ENCODE data around the gene RNH1.

RNH1 gene

DNA sequence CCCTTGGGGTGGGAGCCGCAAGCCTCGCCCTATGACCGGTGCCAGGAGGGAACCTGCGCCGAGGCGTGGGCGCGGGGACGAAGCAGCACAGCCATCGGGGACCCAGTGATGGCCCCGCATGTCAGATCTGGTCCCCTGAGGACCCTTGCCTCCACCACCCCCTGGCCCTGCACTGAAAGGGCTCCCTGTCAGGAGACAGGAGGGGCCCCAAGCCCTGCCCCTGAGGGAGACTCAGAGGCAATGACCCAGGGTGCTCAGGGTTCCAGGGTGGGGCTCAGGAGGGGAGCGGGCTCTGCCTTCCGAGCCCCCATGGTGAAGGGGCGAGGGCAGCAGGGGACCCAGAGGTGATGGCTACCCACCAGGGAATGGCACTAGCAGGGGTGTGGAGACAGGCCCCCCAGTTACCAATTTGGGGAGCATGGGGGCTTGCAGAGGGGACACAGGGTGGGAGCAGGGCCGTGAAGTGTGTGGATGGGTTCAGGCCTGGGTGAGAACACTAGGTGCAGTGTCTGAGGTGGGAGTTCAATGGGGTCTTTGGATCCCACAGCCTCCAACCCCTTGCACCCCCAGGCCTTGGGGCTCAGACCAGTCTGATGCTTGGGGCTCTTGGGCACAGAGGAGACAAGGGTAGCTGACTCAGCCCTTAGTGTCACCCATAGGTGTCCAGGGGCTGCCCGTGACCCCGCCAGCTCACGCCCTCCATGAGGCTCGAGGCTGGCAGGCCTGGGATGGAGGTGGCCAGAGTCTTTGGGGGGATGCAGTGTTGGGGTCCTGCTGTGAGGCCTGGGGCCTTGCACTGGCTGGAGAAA lies 30.8 kb upstream of the RNH1 start:
- DNase-seq (ENCODE audit: low spot score): no peak

DNA sequence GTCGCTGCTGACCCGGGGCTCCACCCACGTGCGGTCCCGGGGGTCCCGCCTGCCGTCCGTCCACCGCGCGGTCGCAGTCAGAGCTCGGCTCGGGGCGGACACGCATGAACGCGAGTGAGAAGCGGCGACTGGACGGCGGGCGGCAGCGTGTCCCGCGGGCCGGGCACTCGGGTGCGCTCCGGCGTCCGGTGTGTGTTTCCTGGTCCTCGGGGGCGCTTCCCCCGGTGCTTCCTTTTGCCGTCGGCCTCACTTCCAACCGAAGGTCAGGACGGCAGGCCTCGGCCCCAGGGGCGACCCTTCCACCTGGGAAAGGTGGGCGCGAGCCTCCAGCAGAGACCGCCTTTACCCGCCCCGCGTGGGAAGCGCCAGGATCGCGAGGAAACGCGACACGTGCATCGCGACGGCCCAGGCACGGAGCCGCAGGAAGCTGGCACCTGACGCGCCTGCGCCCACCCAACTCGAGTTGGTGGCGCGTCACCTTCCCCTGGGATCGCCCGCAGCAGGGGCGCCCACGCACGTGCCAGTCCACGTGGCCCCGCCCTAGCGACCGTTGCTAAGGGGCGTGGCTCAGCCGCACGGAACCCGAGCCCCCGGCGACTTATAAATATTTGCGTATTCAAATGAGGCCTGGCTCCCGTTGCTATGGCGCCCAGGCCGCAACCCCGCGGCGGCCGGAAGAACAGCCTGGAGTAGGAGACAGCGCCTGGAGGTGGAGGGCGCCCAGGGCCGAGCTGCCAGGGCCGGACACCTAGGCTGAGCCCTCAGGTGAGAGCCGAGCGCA lies 30.0 kb upstream of the RNH1 start, which contains the start of gene LRRC56:
LRRC56 (plus strand) TSS at position 687 of the 781 bp plus-strand sequence. CDS start 3,158 bp downstream, outside the sequence.
- peak; percentile 91 for DNase-seq (ENCODE audit: low spot score)

DNA sequence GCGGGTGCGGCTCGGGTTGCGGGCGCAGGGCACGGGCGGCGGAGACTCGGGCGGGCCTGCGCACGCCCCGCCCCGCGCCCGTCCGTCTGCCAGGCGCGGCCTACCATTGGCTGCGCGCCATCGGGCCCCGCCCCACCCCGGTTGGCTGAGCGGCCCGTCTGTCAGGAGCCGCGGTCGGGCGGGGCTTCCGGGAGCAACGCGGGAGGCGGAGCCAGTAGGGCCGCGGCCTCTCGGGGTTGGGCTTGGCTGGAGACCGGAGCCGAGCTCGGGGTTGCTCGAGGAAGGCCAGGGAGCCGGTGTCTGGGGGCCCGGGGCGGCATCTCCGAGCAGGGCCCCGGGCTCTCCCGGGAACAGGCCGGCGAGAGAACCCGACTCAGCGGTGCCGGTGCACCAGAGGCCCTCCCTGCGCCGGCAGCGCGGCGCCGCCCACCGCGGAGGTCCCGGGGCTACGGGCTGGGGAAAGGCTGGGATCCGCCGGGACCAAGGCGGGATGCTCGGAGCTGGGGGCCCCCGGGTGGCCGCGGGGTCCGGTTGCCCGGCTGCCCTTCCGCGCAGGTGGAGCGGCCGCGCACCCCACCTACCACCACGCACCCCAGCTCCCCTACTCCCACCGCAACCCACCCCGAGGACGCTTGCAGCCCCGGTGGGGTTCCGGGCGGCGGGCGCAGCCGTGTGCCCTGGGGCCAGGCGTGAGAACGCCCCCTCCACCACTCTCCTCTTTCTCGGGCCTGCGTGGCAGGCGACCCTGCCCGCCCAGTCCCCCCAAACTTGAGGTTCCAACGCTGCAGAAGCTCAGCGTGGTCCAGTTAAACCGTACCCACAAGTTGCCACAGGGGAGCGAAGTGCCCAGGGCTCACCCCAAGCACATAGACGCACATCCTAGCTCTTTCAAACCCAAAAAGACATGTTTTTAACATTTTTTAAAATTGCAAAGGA lies 28.7 kb upstream of the RNH1 start, which contains the start of gene HRAS:
HRAS (minus strand) TSS at position 58 of the 936 bp plus-strand sequence.
- peak; percentile 95 for DNase-seq (ENCODE audit: low spot score)

DNA sequence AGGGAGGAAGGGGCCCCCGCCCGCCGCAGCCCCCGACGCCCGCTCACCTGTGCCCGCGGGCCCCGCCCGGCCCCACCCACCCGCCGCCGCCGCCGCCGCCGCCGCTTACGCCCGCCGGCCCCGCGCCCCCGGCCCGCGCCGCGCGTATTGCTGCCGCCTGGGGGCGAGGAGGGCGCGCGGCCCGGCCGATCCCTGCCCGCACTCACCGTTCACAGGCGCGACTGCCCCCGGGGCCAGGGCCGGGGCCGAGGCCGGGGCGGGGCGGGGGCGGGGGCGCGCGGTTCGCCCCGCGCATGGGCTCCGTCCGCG lies 28.1 kb upstream of the RNH1 start:
- DNase-seq (ENCODE audit: low spot score): no peak

DNA sequence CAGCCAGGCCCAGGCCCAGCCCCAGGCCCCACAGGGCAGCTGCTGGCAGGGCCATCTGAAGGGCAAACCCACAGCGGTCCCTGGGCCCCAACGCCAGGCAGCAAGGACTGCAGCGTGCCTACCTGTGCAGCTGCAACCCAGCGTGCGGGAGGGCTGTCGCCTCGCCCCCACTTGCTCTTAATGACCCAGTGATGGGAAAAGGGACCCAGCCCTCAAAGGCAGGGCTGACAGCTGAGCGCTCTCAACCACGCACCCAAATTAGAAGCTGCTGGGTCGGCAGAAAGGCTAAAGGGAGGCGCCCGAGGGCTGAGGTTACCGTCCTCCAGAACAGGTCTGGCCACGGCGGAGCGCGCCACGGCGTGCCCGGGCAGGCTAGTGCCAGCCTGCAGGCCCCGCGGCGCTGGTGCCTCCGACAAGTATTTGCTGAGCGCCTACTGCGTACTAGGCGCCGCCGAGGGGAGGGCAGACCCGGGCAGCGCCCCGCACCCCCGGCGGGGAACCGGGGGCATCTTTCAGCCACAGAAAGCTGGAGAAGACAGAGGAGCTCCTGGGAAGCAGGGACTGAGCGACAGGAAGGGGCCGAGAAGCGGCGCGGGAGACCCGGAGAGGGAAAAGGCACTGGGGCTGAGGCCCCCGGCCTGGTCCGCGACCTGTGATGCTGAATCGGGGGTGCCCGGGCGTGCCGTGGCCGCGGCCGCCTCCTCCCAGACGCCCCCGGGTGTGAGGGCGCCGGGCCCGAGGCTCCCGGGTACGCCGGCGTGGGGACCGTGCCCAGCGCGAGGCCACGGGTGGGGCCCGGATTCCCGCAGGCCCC lies 27.6 kb upstream of the RNH1 start:
- DNase-seq (ENCODE audit: low spot score): peak; percentile 52

DNA sequence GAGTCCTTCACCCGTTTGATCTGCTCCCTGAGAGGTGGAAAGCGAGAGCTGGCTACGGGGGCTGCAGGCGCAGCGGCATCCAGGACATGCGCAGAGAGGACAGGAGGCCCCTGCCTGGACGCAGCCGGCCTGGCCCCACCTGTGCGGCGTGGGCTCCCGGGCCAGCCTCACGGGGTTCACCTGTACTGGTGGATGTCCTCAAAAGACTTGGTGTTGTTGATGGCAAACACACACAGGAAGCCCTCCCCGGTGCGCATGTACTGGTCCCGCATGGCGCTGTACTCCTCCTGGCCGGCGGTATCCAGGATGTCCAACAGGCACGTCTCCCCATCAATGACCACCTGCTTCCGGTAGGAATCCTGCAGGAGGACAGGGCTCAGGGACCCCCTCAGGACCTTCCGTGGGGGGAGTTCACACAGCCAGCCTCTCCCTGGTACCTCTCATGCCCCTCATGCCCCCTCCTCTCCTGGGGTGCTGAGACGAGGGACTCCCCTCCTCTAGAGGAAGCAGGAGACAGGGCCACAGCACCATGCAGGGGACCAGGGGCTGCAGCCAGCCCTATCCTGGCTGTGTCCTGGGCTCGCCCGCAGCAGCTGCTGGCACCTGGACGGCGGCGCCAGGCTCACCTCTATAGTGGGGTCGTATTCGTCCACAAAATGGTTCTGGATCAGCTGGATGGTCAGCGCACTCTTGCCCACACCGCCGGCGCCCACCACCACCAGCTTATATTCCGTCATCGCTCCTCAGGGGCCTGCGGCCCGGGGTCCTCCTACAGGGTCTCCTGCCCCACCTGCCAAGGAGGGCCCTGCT lies 26.7 kb upstream of the RNH1 start:
- DNase-seq (ENCODE audit: low spot score): no peak

DNA sequence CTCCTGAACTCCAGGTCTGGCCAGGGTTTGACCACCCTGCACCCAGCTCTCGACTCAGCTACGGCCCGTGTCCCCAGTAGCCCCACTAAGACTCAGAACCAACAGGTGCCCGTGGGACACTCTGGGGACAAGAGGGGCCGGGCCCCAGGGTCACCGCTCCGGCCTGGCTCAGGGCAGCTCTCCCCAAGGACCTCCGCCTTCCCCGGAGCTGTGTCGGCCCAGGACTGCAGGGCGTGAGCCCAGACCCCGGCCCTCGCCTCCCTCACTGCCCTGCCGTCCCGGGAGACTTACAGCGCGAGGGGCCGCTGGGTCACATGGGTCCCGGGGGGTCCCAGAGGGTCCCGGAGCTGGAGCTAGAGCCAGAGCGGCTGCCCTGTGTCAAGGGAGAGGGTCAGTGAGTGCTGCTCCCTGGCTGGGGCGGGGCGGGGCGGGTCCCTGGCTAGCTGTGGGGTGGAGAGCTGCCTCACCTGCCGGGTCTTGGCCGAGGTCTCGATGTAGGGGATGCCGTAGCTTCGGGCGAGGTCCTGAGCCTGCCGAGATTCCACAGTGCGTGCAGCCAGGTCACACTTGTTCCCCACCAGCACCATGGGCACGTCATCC lies 26.0 kb upstream of the RNH1 start:
- no peak for DNase-seq (ENCODE audit: low spot score)

DNA sequence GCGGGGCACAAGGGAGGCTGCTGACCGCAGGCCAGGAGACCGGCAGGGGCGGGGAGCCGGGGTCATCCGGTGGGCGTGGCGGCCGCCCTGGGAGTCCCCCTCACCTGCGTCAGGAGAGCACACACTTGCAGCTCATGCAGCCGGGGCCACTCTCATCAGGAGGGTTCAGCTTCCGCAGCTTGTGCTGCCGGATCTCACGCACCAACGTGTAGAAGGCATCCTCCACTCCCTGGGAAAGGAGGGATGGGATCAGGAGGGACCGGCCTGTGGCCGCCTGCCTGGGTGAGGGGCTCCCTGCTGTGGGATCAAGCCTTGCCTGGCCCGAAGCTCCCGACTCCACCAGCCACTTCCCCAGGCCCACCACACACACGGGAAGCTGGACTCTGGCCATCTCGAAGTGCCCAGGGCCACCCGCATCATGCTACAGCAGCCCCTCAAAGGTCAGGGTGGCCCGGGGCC lies 25.5 kb upstream of the RNH1 start:
- DNase-seq (ENCODE audit: low spot score): no peak

DNA sequence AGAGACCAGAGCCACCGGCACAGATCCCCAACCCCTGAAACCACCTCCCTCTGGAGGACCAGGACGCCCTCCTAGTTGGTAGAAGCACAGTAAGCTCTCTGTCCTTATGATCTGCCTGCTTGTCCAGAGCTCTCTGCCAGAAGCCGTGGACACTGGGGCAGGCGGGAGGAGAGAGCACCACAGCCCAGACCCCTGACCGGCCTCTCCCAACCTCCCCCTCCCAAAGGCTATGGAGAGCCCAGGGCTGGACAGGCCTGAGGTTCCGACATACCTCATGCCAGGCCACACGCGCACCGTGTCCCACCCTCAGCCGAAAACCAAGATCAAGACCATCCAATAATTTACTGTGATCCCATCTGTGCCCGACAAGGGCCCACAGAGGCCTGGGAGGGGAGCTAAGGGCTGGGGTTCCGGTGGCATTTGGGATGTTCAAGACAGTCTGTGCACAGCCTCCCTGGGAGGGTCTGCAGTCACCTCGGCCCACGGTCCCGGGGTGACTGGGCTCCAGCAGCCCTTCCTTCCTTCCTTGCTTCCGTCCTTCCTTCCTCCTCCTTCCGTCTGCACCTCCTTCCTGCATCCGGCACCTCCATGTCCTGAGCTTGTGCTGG lies 25.0 kb upstream of the RNH1 start:
- no peak for DNase-seq (ENCODE audit: low spot score)

DNA sequence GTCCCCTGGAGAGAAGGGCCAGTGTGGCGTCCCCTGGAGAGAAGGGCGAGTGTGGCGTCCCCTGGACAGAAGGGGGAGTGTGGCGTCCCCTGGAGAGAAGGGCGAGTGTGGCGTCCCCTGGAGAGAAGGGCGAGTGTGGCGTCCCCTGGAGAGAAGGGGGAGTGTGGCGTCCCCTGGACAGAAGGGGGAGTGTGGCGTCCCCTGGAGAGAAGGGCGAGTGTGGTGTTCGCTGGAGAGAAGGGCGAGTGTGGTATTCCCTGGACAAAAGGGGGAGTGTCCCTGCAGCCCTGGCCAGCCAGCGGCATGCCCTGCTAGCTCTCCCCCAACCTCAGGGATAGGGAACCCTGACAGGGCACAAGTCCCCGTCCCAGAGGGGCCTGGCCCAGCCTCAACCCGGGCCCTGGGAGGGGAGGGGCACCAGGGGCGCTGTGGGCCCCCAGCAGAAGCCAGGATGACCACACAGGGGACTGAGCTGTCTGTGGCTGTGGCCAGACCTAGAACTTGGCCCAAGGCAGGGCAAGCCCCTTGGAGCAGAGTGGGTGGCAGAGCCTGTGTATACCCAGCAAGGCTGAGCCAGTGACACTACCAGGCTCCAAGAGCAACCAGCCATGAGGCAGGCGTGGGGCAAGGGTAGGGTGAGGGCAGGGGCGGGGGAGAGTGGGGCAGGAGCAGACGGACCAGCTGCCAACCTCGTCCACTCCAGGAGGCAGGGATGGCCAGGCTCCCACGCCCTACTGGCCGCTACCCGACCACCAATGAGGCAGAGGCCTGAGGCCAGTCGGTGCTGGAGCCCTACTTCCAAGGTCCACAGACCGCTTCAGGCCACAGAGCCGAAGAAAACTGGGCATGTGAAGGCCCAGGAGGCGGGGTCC lies 24.2 kb upstream of the RNH1 start:
- no peak for DNase-seq (ENCODE audit: low spot score)

DNA sequence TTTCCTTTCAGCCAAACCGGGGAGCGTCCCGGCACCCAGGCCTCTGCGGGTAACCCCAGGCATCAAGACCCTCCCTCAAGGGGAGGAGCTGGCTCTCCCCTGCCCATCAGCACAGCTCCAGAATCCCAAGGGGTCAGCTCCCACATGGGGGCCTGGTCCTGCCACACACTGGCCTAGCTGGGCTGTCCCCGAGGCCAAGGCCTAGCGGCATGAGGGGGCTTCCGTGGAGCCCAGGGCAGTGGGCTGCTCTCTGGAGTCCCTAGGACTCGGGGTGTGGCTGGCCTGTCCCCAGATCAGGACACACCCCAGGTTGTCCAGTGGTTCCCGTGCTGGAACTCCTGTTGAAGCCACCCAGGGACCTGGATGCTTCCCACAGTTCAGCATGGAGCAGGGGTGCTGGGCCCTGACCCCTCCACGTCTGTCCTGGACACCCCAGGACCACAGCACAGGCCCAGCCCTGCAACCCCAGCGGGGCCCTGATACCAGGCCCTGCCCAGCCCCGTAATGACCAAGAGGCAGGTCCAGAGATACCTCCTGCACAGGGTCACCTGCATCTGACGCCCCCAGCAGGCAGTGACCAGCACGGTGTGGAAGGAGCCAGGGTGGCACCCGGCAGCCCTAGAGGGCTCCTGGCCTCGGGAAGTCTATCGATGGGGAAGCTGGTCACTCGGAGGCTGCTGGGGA lies 22.8 kb upstream of the RNH1 start:
- no peak for DNase-seq (ENCODE audit: low spot score)

DNA sequence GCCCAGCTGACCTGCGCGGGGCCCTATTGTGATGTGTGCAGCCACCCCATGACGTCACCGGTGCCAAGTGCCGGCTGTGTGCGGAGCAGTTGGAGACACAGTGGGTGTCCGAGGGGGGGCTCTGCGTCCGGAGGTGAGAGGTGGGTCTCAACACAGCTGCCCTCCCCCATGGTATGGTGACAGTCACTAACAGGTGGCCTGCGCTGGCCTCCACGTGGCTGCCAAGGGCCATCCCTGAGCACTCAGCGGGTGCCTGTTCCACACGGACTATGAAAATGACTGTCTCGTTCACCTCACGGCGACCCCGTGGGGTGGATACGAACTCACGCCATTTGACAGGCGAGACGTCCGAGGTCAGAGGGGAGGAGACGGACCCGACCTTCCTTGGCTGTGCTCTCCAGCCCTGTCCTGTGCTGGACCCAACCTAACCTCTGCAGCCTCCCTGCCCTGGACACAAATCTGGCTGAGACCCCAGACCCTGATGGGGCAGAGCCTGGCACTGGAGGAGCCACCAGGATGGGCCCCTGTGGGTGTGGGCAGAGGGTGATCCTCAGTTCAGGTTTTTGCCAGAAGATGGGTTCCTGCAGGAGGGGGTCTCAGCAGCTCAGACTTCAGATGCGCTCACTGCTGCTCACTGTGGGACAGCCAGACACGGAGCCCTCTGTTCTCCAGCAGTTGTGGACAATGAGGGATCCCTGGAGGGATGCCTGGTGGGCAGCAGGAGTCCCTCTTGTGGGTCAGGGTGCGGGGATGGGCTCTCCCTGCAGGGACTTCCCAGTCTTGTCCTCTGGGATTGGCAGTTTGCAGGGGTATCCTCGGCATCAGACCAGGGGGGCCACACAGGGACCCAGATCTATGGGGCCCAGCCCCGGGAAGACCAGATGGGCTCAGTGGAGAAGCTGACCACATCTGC lies 22.0 kb upstream of the RNH1 start:
- DNase-seq (ENCODE audit: low spot score): no peak

DNA sequence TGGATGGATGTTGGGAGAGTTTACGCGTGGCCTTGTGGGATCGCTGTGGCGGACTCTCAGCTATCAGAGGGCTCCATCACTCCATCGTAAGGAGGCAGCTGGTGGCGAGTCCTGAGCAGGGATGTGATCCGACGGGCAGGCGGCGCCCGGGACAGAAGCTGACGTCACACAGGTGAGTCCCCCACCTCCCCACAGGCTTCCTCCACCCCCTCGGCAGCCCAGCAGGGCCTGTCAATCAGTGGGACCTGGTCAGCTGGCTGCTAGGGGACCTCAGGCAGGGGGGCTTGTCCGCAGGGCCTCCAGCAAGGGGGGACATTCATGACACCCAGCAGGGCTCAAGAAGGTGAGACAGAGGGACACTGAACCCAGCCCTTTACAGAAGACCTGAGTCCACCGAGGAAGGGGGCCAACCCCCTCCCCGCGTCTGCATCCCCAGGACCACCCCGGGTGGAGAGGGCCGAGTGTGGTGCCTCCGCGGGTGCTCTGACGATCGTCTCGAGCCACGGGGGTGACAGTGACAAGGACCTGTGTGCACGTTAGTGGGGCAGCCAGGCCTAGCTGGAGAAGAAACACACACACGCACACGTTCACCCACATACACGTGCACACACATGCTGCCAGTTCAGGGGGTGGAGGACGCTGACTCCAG lies 21.2 kb upstream of the RNH1 start:
- DNase-seq (ENCODE audit: low spot score): no peak

DNA sequence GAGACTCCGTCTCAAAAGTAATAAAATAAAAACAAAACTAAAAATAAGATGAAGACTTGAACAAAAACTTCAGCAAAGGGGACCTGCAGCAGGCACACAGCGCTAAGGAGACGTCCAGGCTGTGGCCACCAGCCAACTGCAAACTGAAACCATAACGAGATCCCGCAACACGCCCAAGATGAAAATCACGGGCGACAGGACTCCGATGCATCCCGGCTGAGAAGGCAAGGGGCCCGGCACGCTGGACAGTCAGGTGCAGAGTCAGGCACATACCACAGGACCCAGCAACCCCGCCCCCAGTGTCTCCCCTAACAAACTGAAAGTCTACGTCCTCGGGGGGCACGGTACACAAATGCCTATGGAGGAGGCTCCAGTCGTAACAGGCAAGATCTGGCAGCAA lies 19.1 kb upstream of the RNH1 start:
- DNase-seq (ENCODE audit: low spot score): no peak

DNA sequence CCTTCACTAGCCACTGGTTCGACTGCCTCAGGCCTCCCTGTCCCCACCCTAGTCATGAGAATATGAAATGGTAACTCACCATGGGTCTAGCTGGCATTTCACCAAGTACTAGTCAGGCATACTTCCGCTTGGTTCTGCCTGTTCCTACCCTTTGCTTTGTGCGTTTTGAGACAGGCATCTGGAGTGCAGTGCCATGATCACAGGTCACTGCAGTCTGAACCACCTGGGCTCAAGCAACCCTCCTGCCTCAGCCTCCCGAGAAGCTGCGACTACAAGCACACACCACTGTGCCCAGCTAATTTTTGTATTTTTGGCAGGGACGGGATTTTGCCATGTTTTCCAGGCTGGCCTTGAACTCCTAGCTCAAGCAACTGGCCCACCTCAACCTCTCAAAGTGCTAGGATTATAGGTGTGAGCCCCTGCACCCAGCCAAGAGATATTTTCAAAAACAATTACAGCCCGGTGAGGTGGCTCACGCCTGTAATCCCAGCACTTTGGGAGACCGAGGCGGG lies 14.2 kb upstream of the RNH1 start:
- DNase-seq (ENCODE audit: low spot score): no peak

Measured in kidney tubule cell (primary cell).